ENCODE data around the gene NADSYN1. TPM values are rescaled to one million over a fixed set of nuclear protein-coding genes. Genes with fewer than 3 reads are reported as not detected.

Gene NADSYN1
- total RNA-seq, 1 experiment from 2014 or later, result 58.2 TPM

DNA sequence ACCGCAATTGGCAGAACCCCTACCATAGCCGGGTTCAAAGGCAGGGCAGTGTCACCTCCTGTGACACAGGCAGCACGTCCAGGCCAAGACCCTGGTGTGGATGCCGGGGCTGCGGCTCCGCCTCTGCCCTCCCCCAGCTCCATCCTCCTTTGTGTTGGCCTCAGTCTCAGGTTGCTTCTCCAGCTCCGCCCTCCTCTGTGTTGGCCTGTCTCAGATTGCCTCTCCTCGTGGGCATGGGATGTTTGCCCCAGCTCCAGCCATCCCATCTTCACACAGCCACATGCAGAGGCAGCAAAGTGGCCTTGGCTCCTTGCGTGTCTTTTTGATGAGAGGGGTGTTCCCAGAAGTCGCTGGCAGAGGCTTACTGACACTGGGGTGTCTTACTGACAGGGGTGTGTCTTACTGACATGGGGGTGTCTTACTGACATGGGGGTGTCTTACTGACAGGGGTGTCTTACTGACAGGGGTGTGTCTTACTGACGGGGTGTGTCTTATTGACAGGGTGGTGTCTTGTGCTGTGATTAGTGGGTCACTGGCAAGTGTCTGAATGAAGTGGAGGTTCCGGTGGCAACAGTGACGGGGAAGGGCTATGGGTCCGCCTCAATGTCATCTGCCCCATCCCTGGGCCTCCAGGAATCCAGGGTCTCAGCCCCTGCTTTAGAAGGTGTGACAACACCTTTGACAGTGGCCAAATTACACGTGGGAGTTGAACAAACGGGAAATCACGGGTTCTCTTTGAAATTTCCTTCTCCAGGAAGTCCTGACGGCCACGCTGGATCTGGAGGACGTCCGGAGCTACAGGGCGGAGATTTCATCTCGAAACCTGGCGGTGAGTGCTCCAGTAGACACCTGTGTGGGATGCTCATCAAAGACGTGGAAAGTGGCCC is 24.9 kb downstream of the NADSYN1 start:
- POLR2A ChIA-PET, result no interaction called here
- ATAC-seq, result peak; percentile 46; the same call in 1 of the 2 replicates
- H3K9me3 ChIP-seq (ENCODE audit: control insufficient read depth in 1 of 2, insufficient read depth in 1 of 2, low read depth in 1 of 2, low read length in 2 of 2), result no peaks in the 10 kb centered on the region
- TF ChIP-seq YY1 (IDR thresholded peaks at IDR 0.05; ENCODE audit: extremely low read depth, insufficient replicate concordance, low read depth, low read length) (no peak), JUND (IDR thresholded peaks at IDR 0.05) (no peak), ATF3 (IDR thresholded peaks at IDR 0.05) (no peak), SRF (IDR thresholded peaks at IDR 0.05; ENCODE audit: low read depth) (no peak), FOSL1 (IDR thresholded peaks at IDR 0.05; ENCODE audit: low read depth) (no peak)
- no peaks in the 10 kb centered on the region for H3K9me2 ChIP-seq (ENCODE audit: insufficient read depth)
- no TSS peak for BruUV-seq (replicated peaks)
- H3K36me3 ChIP-seq (ENCODE audit: control insufficient read depth in 1 of 2, insufficient read depth in 2 of 2, low read length in 2 of 2), result peaks cover 3 to 7% of the 10 kb centered on the region in 2 experiments; a peak in 2 of 4 replicates
- no peak overlapping the region for H3K9ac ChIP-seq (ENCODE audit: low read length)
- RAD21 ChIA-PET (ENCODE audit: low non-redundant PET in 1 of 2, low total read pairs in 2 of 2, uncharacterized antibody in 2 of 2, unreplicated experiment in 2 of 2), result interaction anchor here in 1 of 2 experiments (0.5 kb wide), 1 partner anchor 13 kb away, joined by 4 read pairs; no protein-coding TSS in a partner anchor
- DNase-seq (ENCODE audit: low read depth, low spot score), result no peak
- intact Hi-C loops (cut with micrococcal nuclease), result no loop called here
- no peak overlapping the region for H3K4me3 ChIP-seq (replicated peaks in 1 of 2; ENCODE audit: low read depth in 1 of 2, low read length in 2 of 2)
- no peak overlapping the region for H2AFZ ChIP-seq (ENCODE audit: low read depth, low read length, poor library complexity, severe bottlenecking)
- CTCF ChIA-PET, result no interaction called here
- no peaks in the 10 kb centered on the region for H3K27me3 ChIP-seq (ENCODE audit: insufficient read depth, low read length)
- H4K20me1 ChIP-seq (ENCODE audit: insufficient read depth), result no peaks in the 10 kb centered on the region
- H3K27ac ChIP-seq (ENCODE audit: low read depth, low read length), result no peak overlapping the region
- no peak overlapping the region for H3K4me2 ChIP-seq (ENCODE audit: low read length)
- no peaks in the 10 kb centered on the region for H3K4me1 ChIP-seq (ENCODE audit: control insufficient read depth in 1 of 2, insufficient read depth in 2 of 2, low read length in 2 of 2)
- H3K79me2 ChIP-seq (ENCODE audit: insufficient read depth, low read length), result no peaks in the 10 kb centered on the region

DNA sequence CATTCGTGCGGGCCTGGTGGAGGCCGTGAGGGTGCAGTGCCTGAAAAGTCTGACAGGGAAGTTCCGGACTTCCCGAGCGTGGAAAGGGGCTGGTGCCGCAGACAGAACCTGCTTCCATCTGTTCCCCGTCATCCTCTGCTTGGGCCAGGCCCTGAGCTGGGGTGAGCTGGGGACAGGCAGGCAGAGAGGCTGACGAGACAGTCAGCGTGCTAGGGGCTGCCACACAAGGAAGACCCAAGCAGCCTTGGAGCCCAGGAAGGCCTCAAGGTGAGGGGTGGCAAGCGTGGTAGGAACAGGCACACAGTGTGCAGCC is 25.5 kb downstream of the NADSYN1 start:
- H3K4me3 ChIP-seq (replicated peaks in 1 of 2; ENCODE audit: low read depth in 1 of 2, low read length in 2 of 2), result no peak overlapping the region
- H4K20me1 ChIP-seq (ENCODE audit: insufficient read depth), result no peaks in the 10 kb centered on the region
- H3K27ac ChIP-seq (ENCODE audit: low read depth, low read length), result no peak overlapping the region
- no peak overlapping the region for H3K4me2 ChIP-seq (ENCODE audit: low read length)
- no peaks in the 10 kb centered on the region for H3K4me1 ChIP-seq (ENCODE audit: control insufficient read depth in 1 of 2, insufficient read depth in 2 of 2, low read length in 2 of 2)
- BruUV-seq (replicated peaks), result no TSS peak
- no peak overlapping the region for H3K9ac ChIP-seq (ENCODE audit: low read length)
- ChIA-PET CTCF (no interaction called here), POLR2A (no interaction called here), RAD21 (ENCODE audit: low non-redundant PET in 1 of 2, low total read pairs in 2 of 2, uncharacterized antibody in 2 of 2, unreplicated experiment in 2 of 2) (no interaction called here)
- H3K27me3 ChIP-seq (ENCODE audit: insufficient read depth, low read length), result no peaks in the 10 kb centered on the region
- DNase-seq (ENCODE audit: low read depth, low spot score) (no peak), ATAC-seq (no peak)
- intact Hi-C loops (cut with micrococcal nuclease), result no loop called here
- no peaks in the 10 kb centered on the region for H3K79me2 ChIP-seq (ENCODE audit: insufficient read depth, low read length)
- H2AFZ ChIP-seq (ENCODE audit: low read depth, low read length, poor library complexity, severe bottlenecking), result no peak overlapping the region
- no peaks in the 10 kb centered on the region for H3K9me2 ChIP-seq (ENCODE audit: insufficient read depth)
- peaks cover 8 to 9% of the 10 kb centered on the region in 2 experiments; a peak in 2 of 4 replicates for H3K36me3 ChIP-seq (ENCODE audit: control insufficient read depth in 1 of 2, insufficient read depth in 2 of 2, low read length in 2 of 2)
- H3K9me3 ChIP-seq (ENCODE audit: control insufficient read depth in 1 of 2, insufficient read depth in 1 of 2, low read depth in 1 of 2, low read length in 2 of 2), result no peaks in the 10 kb centered on the region
- TF ChIP-seq SP1 (IDR thresholded peaks at IDR 0.05; ENCODE audit: low read depth) (no peak), ZFX (IDR thresholded peaks at IDR 0.05) (no peak), CBX3 (IDR thresholded peaks at IDR 0.05; ENCODE audit: low read depth) (no peak), EZH2phosphoT487 (IDR thresholded peaks at IDR 0.05; ENCODE audit: borderline replicate concordance) (no peak), ZBTB33 (IDR thresholded peaks at IDR 0.05; ENCODE audit: extremely low read depth, insufficient replicate concordance, low read length) (no peak), EZH2 (IDR thresholded peaks at IDR 0.05) (no peak), RAD21 (IDR thresholded peaks at IDR 0.05; ENCODE audit: low read depth) (no peak), TCF7L2 (IDR thresholded peaks at IDR 0.05; ENCODE audit: borderline replicate concordance, extremely low read depth, insufficient read depth, insufficient read length) (no peak), YY1 (IDR thresholded peaks at IDR 0.05; ENCODE audit: extremely low read depth, insufficient replicate concordance, low read depth, low read length) (no peak), POLR2AphosphoS5 (IDR thresholded peaks at IDR 0.05; ENCODE audit: low read depth, low read length) (no peak)
- TF ChIP-seq, protein P1, sequence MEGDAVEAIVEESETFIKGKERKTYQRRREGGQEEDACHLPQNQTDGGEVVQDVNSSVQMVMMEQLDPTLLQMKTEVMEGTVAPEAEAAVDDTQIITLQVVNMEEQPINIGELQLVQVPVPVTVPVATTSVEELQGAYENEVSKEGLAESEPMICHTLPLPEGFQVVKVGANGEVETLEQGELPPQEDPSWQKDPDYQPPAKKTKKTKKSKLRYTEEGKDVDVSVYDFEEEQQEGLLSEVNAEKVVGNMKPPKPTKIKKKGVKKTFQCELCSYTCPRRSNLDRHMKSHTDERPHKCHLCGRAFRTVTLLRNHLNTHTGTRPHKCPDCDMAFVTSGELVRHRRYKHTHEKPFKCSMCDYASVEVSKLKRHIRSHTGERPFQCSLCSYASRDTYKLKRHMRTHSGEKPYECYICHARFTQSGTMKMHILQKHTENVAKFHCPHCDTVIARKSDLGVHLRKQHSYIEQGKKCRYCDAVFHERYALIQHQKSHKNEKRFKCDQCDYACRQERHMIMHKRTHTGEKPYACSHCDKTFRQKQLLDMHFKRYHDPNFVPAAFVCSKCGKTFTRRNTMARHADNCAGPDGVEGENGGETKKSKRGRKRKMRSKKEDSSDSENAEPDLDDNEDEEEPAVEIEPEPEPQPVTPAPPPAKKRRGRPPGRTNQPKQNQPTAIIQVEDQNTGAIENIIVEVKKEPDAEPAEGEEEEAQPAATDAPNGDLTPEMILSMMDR (IDR thresholded peaks at IDR 0.05 in 2 of 3, conservative IDR thresholded peaks at IDR 0.05 in 1 of 3; ENCODE audit: borderline replicate concordance in 1 of 3, insufficient read depth in 1 of 3, low read depth in 2 of 3, low read length in 2 of 3), result no peak
- TF ChIP-seq, protein P2, sequence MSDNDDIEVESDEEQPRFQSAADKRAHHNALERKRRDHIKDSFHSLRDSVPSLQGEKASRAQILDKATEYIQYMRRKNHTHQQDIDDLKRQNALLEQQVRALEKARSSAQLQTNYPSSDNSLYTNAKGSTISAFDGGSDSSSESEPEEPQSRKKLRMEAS (IDR thresholded peaks at IDR 0.05), result no peak

Data from HCT116 (cell line).